Activated naive CD4-positive, alpha-beta T cell treated with anti-CD3 and anti-CD28 coated beads, Interleukin-2, amount 50 U/mL, for 72 hours (primary cell): ENCODE results near the gene GON7. TPM values are rescaled to one million over a fixed set of nuclear protein-coding genes. Genes with fewer than 3 reads are reported as not detected.
"Not testable (repeated sequence)": the region's sequence is repeated elsewhere in the genome, so short reads cannot be mapped to it uniquely, and the experiment has no call there.

Experiments
- ATAC-seq, 2 donors: fragments of 150-1000 bp; cut with Tn5 transposase; 2 replicates each; pipeline ENCODE4 v1.10.0; 2021; ENCODE audit warnings: mild to moderate bottlenecking in 2 of 2, moderate library complexity in 2 of 2
- DNase-seq, 2 donors: peaks; one replicate each; pipeline ENCODE4 v3.0.0; 2021 to 2022; ENCODE audit warnings: low spot score in 2 of 2
- H3K27ac Mint-ChIP-seq, 2 donors: one replicate each; pipeline ENCODE4 v1.8.0; 2022; ENCODE audit warnings: mild to moderate bottlenecking in 2 of 2, mixed read lengths in 2 of 2
- H3K36me3 Mint-ChIP-seq, 2 donors: one replicate each; pipeline ENCODE4 v1.8.0; 2022; ENCODE audit warnings: mixed read lengths in 2 of 2
- H3K9me3 Mint-ChIP-seq, 2 donors: one replicate each; pipeline ENCODE4 v1.8.0; 2022; ENCODE audit warnings: mixed read lengths in 2 of 2
- total RNA-seq, 2 donors: library from RNA; stranded (reverse); gene quantifications; one replicate each; pipeline ENCODE4 v1.2.3, GENCODE V29; 2022

GON7 gene
- total RNA-seq, 2 donors from 2014 or later: 4.1 to 13.8 TPM

DNA sequence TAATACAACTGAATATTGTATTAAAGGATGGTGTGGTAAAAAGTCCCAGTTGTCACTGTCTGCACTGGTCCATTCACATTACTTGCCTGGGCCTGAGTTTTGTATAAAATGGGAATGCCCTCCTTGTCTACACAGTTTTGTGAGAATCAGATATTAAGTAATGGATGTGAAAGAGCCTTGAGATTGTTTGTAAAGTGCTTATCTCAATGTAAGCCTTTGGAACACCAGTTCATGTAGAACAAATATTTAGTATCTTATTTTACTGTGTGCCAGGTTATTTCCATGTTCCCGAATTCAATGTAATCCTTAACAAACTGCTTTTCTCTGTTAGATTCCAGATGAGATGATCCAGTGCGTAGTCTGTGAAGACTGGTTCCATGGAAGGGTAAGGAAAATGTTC lies 7.7 kb upstream of the GON7 start:
- Mint-ChIP-seq H3K27ac (no peak overlapping the region), H3K9me3 (no peaks in the 10 kb centered on the region), H3K36me3 (peaks cover 11% of the 10 kb centered on the region in 2 donors)
- no peak for ATAC-seq
- no peak for DNase-seq

DNA sequence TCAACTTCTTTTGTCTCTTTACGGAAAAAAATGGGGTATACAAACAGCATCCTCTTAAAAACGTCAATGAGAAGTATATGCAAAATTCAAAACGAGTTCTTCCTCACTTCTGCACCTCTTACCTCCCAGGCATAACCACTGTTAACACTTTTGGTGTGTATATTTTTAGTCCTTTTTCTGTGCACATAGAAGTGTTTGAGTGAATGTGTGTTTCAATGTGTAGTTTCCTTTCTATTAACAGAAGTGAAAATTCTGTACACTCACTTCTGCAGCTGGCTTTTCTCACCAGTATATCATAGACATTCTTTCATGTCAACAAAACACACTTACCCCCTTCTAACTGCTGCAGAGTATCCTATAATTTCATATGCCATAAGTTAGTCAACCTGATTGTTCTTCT lies 5.6 kb upstream of the GON7 start:
- Mint-ChIP-seq H3K9me3 (no peaks in the 10 kb centered on the region), H3K27ac (no peak overlapping the region), H3K36me3 (peaks cover 5 to 15% of the 10 kb centered on the region in 2 donors)
- DNase-seq: no peak
- ATAC-seq: no peak

DNA sequence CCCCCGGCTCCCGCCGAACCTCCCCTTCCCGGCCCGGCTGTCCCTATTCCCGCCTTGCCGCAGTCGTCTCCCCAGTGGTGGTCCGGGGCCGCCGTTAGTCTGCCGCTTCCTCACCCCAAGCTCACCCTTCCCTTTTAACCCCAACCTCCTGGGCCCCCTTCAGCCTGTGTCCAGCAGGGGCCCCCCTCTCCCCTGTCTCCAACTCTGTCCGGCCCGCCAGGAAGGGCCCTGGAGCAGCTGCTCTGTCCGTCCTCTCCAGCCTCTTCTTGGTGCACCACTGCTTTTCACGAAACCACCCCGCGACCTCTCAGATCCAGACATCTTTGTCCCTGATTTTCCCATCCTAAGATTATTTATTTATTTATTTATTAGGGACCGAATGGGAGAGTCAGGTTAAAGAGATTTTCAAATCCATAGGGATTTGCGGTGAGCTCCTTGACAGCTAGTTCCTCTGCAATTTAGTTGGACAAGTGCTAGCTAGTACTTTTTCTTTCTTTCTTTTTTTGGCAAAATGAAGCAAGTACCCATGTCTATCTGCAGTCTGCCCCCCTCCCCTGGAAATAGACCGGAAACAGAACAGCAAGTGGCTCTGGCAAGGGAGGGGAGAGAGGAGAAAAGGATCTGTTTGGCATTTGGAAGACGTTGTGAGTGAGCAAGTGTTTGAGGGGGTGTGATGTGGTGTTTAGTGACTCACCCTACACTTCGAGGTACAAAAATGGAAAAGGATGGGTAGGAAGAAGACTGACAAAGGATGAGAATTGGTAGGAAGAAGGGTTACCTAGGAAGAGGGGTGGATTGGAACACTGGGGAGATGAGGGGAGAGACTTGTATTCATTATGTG lies 823 bp upstream of the GON7 start:
- Mint-ChIP-seq H3K9me3 (no peaks in the 10 kb centered on the region), H3K27ac (peak overlapping the region; percentile 38 to 92), H3K36me3 (peaks cover 8 to 26% of the 10 kb centered on the region in 2 donors)
- ATAC-seq (peak; percentile 45 to 47), DNase-seq (peak in 1 of 2 donors; percentile 21)

DNA sequence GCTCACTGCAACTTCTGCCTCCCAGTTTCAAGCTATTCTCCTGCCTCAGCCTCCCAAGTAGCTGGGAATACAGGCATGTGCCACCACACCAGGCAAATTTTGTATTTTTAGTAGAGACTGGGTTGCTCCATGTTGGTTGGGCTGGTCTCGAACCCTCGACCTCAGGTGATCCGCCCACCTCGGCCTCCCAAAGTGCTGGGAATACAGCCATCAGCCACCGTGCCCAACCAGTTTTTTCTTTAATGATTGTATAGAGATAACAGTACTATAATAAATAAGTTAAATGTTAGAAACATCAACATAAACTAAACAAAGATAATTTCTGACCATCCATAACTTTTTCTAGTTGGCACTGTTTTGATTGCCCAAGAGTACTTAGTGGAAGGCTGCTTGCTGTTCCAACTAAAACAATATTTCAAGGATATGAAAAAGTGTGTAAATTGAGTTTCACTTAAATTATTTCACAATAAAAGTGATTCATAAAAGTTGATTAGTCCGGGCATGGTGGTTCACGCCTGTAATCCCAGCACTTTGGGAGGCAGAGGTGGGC lies 5.6 kb downstream of the GON7 start:
- Mint-ChIP-seq H3K36me3 (peaks cover 0 to 11% of the 10 kb centered on the region in 2 donors), H3K27ac (no peak overlapping the region), H3K9me3 (no peaks in the 10 kb centered on the region)
- ATAC-seq (no peak), DNase-seq (no peak)

DNA sequence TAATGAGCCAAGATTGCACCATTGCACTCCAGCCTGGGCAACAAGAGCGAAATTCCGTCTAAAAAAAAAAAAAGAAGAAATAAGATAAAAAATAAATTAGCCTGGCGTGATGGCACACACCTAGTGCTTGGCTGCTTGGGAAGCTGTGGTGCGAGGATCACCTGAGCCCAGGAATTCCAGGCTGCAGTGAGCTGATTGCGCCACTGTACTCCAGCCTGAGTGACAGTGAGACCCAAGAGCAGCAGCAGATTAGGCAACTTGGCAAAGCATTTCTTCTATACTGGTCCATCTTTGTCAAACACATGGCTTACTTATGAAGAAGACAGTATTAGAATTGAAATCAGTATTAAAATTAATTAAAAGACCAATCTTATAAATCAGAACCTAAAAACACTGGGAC lies 6.3 kb downstream of the GON7 start:
- H3K9me3 Mint-ChIP-seq: no peaks in the 10 kb centered on the region
- ATAC-seq (no peak), DNase-seq (no peak)
- no peak overlapping the region for H3K27ac Mint-ChIP-seq
- H3K36me3 Mint-ChIP-seq: peaks cover 0 to 5% of the 10 kb centered on the region in 2 donors

DNA sequence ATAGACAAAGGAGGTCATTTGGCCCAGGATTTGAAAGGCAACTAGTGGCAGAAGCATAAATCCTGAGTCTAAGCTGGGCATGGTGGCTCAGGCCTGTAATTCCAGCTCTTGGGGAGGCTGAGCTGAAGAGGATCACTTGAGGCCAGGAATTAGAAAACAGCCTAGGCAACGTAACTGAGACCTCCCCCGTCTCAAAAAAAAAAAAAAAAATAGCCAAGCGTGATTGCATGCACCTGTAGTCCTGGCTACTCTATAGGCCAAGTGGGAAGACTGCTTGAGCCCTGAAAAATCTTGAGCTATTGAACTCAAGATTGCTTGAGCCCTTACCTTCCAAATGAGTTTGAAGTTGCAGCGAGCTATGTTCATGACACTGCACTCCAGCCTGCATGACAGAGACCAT lies 7.8 kb downstream of the GON7 start:
- no peak for ATAC-seq
- Mint-ChIP-seq H3K27ac (no peak overlapping the region), H3K36me3 (no peaks in the 10 kb centered on the region), H3K9me3 (no peaks in the 10 kb centered on the region)
- DNase-seq: no peak

DNA sequence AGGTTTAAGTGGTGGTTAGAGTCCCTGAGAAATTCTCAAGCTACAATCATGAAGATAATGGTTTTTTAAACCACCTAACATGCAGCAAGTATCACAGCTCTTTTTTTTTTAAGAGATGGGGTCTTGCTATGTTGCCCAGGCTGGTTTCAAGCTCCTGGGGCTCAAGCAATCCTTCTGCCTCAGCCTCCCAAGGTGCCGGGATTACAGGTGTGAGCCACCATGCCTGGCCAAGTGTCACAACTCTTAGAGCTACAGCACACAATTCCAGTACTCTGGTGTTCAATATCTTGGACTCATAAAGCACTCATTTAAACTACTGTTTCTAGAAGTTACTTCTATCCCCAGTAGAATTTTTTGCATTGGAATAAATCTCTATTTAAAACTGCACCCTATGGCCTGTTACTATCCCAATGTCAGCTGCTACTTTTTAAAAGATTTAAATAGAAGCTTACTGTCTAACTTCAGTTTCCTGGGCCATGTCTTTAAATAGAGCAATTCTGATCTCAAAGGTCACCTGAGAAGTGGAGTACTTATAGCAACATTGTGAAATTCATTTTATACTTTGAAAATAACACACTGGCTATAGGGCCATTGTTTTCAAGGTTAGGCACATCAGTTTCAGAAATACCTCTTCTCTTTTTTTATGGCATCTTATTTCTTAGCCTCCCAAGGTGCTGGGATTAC lies 11.4 kb downstream of the GON7 start:
- Mint-ChIP-seq H3K9me3 (no peaks in the 10 kb centered on the region), H3K27ac (peak overlapping the region in 1 of 2 donors; percentile 94), H3K36me3 (no peaks in the 10 kb centered on the region)
- ATAC-seq (no peak), DNase-seq (no peak)

DNA sequence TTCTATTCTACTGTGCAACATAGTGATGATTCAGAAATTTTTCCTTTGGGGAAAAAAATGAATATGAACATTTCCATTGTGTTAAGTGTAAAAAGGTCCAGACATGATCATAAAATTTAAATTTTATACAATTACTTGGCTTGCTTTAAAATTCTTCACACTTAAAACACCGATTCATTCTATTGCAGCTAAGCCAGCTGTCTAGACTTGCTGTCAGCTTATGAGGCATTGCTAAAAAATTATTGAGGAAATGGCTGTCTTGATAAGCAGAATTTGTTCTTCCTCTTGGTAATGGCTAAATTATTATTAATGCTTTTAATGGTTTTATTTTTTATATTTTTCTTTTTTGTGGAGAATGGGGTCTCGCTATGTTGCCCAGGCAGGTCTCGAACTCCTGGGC lies 19.9 kb downstream of the GON7 start:
- H3K36me3 Mint-ChIP-seq: peaks cover 14 to 15% of the 10 kb centered on the region in 2 donors
- DNase-seq: no peak
- no peak for ATAC-seq
- no peaks in the 10 kb centered on the region for H3K9me3 Mint-ChIP-seq
- no peak overlapping the region for H3K27ac Mint-ChIP-seq

DNA sequence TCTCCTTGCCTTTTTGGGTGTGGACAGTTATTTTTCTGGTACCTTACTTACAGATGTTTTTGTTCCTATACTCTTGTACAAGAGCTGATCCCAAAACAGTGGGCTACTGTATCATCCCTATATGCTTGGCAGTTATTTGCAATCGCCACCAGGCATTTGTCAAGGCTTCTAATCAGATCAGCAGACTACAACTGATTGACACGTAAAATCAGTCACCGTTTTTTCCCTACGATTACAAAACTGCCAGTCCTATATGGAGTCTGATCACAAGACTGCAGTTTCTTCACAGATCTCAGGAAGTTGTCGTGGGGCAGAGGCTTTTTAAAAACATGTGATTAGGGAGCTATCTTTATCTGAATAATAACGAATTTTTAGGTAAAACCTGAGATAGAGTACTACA lies 20.4 kb downstream of the GON7 start:
- H3K9me3 Mint-ChIP-seq: no peaks in the 10 kb centered on the region
- DNase-seq: no peak
- no peak for ATAC-seq
- H3K36me3 Mint-ChIP-seq: peaks cover 18 to 19% of the 10 kb centered on the region in 2 donors
- H3K27ac Mint-ChIP-seq: peak overlapping the region in 1 of 2 donors; percentile 90

DNA sequence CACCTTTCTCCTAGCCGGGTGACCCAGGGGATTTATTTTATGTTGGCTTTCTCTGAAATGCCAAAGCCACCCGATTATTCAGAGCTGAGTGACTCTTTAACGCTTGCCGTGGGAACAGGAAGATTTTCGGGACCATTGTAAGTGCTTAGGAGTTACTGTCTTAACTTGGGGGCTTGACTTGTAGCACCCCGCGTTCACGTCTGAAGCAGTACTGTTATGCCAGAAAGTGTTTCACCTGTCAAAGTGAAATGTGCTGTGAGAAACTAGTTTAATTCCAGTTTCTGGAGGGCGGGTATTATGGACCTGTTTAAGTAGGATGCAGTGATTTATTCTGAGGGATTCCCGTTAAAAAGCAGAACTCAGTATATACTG lies 21.5 kb downstream of the GON7 start:
- Mint-ChIP-seq H3K9me3 (no peaks in the 10 kb centered on the region), H3K36me3 (peaks cover 18 to 19% of the 10 kb centered on the region in 2 donors), H3K27ac (peak overlapping the region; percentile 90 to 97)
- ATAC-seq (no peak), DNase-seq (no peak)

DNA sequence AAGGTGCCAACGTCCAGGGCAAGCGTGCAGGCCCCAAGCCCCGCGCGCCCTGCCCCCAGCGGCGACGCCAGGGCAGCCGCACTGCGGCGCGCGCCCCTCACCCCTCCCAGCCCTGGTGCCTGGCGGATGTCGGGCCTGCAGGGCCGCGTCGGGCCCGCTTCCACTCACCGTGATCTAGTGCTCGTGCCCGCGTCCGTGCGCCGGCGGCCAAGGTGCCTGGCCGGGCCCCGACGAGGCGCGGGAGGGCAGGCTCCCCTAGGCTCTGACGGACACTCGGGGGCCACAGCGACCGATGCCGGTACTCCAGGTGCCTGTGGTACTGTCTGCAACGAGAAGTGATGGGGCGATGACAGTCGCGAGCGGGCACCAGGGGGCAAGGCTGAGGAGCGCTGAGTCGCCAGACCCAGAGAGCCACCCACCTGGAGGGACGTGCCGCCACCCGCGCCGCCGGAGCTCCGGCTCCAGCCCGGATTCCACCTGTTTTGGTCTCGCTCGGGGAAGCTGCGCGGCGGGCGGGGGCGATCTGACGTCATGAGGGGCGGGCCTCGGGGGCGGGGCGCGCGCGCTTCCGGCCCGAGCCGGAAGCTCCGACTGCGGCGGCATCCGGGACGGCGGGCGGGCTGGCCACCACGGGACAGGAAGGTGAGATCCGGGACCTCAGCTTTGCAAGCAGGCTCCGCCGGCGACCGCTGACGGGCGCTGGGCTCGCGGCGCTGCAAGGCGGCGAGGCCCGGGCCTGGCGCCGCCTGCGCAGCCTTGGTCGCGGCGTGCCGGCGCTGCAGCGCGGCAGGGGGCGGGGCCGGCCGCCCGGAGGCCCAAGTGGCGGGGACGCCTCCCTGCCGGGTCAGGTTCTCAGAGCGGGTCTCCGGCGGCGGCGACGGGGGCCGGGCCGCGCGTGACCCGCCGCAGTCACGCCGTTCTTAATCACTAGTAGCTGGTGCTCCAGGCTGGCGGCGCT lies 22.2 kb downstream of the GON7 start, which contains the start of the genes LYSET and MOAP1:
TSS of gene LYSET (plus strand) at position 927 of the 958 bp plus-strand sequence. CDS start 89 bp downstream, outside the sequence.
TSS of gene MOAP1 (minus strand) at position 507 of the 958 bp plus-strand sequence. CDS start 655 bp downstream, outside the sequence.
- peak; percentile 83 to 92 for DNase-seq
- H3K9me3 Mint-ChIP-seq: no peaks in the 10 kb centered on the region
- H3K36me3 Mint-ChIP-seq: peaks cover 18 to 19% of the 10 kb centered on the region in 2 donors
- peak within 1 kb of the TSS; percentile 90 to 97 for H3K27ac Mint-ChIP-seq
- peak; percentile 90 to 93 for ATAC-seq

DNA sequence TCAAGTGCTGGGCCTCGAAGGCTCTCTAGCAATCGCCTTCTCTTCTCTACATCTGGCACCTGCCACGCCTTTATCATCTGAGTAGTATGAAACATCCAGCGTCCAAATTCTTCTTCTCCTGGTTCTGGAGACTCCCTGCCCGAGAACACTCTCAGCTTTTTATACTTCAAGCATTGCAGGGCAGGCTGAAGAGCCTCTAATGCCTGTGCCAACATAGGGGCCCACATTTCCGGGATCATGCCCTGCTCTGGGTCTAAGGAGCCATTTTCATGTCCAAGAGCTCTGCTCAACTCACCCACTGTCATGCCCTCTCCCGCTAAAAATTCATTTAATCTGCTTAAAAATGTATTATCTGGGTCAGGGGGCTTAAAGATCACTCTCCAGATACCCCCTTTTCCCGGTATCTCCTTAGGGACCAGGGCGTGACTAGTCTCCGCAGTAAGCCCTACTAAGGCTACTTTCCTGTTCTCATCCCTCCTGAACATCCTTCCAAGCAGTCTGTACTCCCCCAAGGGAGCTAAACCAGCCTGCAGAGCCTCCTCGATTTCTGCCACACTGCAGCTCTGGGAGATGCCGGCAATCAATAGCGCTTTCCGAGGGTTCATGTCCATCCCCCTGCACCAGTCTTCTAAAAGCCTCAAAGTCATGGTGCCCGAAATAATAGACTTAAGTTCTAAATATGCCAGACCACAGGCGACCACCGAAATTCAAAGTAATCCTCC lies 23.1 kb downstream of the GON7 start:
- Mint-ChIP-seq H3K9me3 (no peaks in the 10 kb centered on the region), H3K27ac (peak overlapping the region; percentile 90 to 97), H3K36me3 (peaks cover 18 to 19% of the 10 kb centered on the region in 2 donors)
- ATAC-seq (no peak), DNase-seq (no peak)

DNA sequence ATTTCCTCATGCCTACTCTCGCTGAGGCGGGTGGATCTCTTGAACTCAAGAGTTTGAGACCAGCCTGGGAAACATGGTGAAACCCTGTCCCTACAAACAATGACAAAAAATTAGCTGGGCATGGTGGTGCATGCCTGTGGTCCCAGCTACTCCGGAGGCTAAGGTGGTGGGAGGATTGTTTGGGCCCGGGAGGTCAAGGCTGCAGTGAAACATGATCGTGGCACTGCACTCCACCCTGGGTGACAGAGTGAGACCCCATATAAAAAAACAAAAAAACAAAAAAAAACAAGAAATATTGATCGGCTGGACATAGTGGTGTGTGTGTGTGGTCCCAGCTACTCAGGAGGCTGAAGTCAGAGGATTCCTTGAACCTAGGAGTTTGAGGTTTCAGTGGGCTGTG lies 31.4 kb downstream of the GON7 start:
- H3K36me3 Mint-ChIP-seq: no peaks in the 10 kb centered on the region
- ATAC-seq (no peak), DNase-seq (no peak)
- no peaks in the 10 kb centered on the region for H3K9me3 Mint-ChIP-seq
- H3K27ac Mint-ChIP-seq: no peak overlapping the region

DNA sequence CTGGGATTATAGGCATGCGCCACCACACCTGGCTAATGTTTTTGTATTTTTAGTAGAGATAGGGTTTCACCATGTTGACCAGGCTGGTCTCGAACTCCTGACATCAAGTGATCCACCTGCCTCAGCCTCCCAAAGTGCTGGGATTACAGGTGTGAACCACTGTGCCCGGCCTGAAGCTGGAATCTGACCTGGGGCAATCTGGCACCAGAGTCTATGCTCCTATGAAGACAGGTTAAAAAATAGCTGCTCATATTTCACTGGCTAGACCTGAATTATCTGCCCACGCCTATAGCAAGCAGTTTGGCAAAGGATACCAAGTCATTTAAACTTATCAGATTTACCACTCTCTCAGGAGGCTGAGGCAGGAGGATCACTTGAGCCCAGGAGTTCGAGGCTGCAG lies 32.1 kb downstream of the GON7 start:
- H3K36me3 Mint-ChIP-seq, ATAC-seq, H3K27ac Mint-ChIP-seq, DNase-seq, H3K9me3 Mint-ChIP-seq: not testable (repeated sequence)

DNA sequence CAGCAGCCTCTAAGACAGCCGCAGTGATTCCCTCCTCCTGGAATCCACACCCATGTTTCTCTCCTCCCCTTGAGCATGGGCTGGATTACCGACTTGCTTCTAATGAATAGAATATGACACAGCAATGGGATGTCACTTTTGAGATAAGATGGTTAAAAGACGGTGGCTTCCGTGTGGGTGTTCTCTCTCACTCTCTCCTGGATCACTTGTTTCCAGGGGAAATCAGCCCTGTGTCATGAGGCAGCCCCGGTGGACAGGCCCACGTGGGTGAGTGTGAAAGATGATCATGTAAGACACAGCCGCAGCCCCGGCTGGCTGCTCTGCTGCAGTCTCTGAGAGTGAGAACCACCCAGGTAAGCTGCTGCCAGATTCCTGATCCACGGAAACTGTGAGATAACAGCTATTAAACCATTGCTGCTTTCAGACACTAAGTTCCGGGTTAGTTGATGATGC lies 32.9 kb downstream of the GON7 start:
- no peak for ATAC-seq
- no peak for DNase-seq
- H3K36me3 Mint-ChIP-seq: no peaks in the 10 kb centered on the region
- H3K27ac Mint-ChIP-seq: no peak overlapping the region
- H3K9me3 Mint-ChIP-seq: no peaks in the 10 kb centered on the region

DNA sequence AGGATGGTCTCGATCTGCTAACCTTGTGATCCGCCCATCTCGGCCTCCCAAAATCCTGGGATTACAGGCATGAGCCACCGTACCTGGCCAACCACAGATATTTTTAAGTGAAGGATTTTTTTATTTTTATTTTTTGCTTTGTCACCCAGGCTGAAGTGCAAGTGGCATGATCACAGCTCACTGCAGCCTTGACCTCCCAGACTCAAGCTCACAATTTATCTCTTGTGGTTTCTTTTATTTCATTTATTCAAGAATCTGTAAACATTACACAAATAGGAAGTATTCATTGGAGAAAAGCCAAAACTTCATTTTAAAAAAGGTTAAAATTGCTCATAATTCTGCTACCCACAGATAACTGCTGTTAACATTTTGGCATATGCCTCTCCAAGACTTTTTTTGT lies 35.5 kb downstream of the GON7 start:
- ATAC-seq: no peak
- no peaks in the 10 kb centered on the region for H3K36me3 Mint-ChIP-seq

More for the DNA sequence above, 35.5 kb downstream of the GON7 start:
- Mint-ChIP-seq H3K27ac (no peak overlapping the region), H3K9me3 (no peaks in the 10 kb centered on the region)
- DNase-seq: no peak
